Measurements from ENCODE around the gene CENPF.
"Not testable (repeated sequence)": the region's sequence is repeated elsewhere in the genome, so short reads cannot be mapped to it uniquely, and the experiment has no call there.

The CENPF gene

DNA sequence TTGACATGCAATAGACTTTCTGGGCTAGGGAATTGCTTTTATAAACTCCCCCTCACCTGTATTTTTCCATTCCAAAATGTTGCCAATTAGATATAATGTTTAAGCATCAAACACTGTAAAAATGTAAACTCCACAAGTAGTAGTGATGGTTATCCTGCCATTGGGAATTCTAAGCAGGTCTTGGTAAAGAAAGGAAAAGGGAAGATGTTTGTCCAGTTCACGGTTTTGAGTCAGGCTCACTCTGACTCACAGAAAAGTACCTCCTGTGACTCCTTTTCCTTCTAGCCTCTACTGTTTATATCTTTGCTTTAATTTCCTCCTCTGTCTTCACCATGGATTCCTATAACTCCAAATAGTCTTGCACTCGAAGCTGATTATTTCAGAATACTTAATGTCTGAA, 32.6 kb upstream of the CENPF start:
- no peak for DNase-seq (ENCODE audit: insufficient read length)
- no peak for FAIRE-seq
- TF ChIP-seq POLR2AphosphoS5 (IDR thresholded peaks at IDR 0.05; ENCODE audit: low read depth, low read length): no peak
- no peak for TF ChIP-seq TAF1 (IDR thresholded peaks at IDR 0.05; ENCODE audit: borderline replicate concordance, low read depth, low read length)

DNA sequence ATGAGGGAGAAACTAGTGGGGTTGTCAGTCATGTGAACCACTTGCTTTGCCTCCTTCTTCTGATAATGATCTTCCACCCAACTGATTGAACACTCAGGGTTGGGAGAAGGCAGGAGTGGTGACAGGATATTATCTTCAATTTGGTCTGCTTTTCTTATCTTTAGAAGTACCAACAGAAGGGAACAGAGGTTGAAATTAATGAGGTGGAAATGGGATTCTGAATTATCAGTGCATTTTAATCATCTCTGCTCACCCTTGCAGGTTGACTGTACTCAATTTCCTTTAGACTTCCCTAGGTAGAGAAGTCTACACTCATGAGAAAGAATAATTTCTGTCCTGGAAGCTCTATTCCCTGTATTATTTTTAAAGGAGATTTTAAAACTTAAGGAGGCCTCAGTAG, 31.7 kb upstream of the CENPF start:
- FAIRE-seq: no peak

DNA sequence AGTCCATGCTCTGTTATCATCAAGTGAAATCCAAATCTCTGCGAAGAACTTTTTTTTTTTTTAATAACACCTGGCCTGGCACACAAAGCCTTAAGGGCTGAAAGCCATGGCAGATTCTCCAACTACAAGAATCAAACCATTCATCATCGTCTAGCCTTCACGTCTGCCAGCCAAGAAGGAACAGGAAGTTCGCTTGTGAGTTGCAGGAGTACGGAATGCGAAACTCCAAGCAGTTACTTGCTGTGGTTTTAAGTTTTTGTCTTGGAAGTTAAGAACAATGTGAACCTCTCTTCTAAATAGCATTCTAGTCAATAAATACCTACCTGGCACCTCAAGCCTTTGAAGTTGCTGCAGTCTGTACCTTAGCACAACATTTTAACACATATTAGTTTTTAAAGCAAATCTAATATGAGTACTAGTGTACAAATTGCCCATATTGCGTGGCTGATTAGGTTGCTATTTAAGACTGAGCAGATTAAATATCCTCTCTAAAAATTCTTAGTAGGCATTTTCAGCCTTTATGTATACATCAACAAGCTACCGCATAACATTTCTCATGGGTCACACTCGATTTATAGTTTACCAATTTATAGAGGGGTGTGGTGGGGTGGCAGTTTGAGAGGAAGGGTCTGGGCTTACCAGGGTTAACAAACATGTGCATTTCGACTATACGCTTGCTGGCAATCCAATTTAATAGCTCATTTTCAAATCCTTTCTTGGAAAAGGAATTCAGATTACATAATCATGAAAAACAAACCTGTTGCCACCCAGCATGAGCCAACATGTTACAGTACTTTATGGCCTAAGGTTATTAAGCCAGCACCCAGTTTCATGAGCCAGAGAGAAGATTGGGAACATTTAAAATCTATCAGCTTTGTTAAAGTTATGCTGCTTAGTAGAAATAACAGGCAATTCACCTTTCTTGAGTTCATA, 29.3 kb upstream of the CENPF start:
- TF ChIP-seq TAF1 (IDR thresholded peaks at IDR 0.05; ENCODE audit: borderline replicate concordance, low read depth, low read length) (no peak), POLR2A (IDR thresholded peaks at IDR 0.05; ENCODE audit: low read depth, low read length) (no peak)
- DNase-seq (ENCODE audit: insufficient read length) (no peak), FAIRE-seq (no peak)

More for the DNA sequence above, 31.7 kb upstream of the CENPF start:
- TF ChIP-seq POLR2A (IDR thresholded peaks at IDR 0.05; ENCODE audit: low read depth, low read length): no peak
- no peak for TF ChIP-seq POLR2AphosphoS5 (IDR thresholded peaks at IDR 0.05; ENCODE audit: low read depth, low read length)
- DNase-seq (ENCODE audit: insufficient read length): no peak

DNA sequence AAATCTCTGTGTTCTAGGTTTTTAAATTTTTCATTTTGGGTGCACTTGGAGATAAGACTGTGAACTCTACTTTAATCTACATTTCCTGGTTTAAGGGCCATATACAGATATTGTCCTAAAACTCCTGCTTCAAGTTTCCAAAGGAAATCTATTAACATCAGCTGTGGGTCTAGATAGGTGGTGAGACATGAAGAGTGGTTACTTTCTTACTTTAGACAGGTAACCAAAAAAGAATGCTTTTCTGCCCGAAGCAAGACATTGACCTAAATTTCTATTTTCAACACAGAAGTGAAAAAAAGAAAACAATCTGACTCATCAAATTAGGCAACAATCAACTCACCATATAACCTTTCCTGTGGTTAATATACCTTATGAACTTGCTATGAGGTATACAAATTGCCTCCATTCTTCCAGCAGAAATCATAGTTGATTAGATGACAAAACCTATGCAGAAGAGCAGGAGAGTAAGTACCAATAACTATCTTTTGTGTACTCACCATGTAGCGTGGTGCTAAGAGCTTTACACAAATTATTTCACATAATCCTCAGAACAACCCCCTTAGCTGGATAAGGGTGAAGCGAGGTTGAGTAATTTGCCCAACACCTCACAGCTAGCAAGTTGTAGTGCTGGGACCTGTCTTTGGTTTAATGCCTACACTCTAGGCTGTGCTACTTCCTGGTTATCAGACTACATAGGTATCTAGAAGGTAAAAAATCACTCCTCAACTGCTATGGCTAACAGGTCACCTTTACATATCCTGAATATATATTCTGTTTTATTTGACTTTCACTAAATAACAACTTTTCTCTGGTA, 28.2 kb upstream of the CENPF start:
- TF ChIP-seq POLR2A (IDR thresholded peaks at IDR 0.05; ENCODE audit: low read depth, low read length): no peak
- DNase-seq (ENCODE audit: insufficient read length) (no peak), FAIRE-seq (no peak)

DNA sequence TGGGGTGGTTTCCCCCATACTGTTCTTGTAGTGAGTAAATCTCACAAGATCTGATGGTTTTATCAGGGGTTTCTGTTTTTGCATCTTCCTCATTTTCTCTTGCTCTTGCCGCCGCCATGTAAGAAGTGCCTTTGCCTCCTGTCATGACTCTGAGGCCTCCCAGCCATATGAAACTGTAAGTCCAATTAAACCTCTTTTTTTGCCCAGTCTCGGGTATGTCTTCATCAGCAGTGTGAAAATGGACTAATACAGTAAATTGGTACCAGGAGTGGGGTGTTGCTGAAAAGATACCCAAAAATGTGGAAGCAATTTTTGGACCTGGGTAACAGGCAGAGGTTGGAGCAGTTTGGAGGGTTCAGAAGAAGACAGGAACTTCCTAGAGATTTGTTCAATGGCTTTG, 26.9 kb upstream of the CENPF start:
- DNase-seq (ENCODE audit: insufficient read length); FAIRE-seq: not testable (repeated sequence)

DNA sequence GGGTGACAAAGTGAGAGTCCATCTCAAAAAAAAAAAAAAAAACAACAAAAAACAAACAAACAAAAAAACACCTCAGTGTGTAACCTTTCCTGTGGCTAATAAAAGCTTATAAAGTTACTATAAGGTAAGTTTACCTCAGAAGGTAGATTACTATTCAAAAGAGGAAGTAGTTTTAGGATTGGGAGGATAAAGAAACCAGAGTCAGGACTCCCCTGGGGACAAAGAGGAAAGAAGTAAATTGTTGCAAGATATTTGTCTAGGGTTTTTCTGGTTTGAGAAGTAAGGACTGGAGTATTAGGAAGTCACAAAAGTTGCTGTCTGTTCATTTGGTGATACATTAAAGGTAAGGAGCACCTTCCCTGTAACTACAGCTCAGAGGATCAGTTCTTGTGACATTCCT, 23.8 kb upstream of the CENPF start:
- DNase-seq (ENCODE audit: insufficient read length) (no peak), FAIRE-seq (no peak)
- TF ChIP-seq POLR2AphosphoS5 (IDR thresholded peaks at IDR 0.05; ENCODE audit: low read depth, low read length) (no peak), TAF1 (IDR thresholded peaks at IDR 0.05; ENCODE audit: borderline replicate concordance, low read depth, low read length) (no peak), POLR2A (IDR thresholded peaks at IDR 0.05; ENCODE audit: low read depth, low read length) (no peak)

DNA sequence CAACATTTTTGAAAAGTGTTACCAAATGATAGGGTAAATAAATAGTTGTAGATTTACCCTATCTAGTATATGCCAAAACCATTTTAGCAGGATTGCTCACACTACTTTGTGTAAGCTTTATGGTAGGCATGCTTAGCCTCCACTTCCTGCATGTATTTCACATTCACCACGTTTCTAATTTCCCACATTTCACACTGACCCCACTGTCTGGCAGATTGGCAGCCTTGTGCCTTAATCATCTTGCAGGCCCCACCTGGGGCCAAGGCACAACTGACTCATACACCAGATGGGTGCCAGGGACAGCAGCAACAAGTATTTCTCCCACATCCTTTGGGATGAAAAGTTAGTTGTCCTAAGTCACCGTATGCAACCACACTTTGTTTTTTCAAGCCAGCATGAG, 21.2 kb upstream of the CENPF start:
- FAIRE-seq: no peak
- DNase-seq (ENCODE audit: insufficient read length): no peak
- TF ChIP-seq POLR2AphosphoS5 (IDR thresholded peaks at IDR 0.05; ENCODE audit: low read depth, low read length): no peak
- TF ChIP-seq POLR2A (IDR thresholded peaks at IDR 0.05; ENCODE audit: low read depth, low read length): no peak
- TF ChIP-seq TAF1 (IDR thresholded peaks at IDR 0.05; ENCODE audit: borderline replicate concordance, low read depth, low read length): no peak

DNA sequence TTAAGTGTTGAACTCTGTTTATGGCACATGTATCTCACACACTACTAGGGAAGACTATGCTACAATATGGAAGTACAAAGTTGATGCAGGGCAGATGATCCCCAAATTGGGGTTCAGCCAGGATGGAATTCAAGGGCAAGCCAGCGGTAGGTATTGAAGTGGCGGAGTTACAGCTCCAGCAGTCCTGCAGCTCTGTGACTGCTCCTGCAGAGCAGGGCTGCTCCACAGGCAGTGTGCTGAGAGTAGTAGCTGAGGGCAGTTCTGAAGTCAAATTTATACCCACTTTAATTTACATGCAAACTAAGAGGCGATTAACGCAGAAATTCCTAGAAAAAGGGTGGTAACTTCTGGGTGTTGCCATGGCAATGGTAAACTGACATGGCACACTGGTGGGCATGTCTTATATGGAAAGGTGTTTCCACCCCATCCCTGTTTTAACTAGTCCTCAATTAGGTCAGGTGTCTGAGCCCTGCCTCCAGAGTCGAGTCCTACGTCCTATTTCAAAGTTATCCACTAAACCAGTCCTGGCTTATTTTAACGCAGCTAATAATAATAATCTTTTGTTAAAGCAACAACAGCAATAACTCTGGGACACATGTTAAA, 20.6 kb upstream of the CENPF start:
- DNase-seq (ENCODE audit: insufficient read length) (no peak), FAIRE-seq (no peak)
- TF ChIP-seq TAF1 (IDR thresholded peaks at IDR 0.05; ENCODE audit: borderline replicate concordance, low read depth, low read length): no peak
- TF ChIP-seq POLR2A (IDR thresholded peaks at IDR 0.05; ENCODE audit: low read depth, low read length): no peak
- no peak for TF ChIP-seq POLR2AphosphoS5 (IDR thresholded peaks at IDR 0.05; ENCODE audit: low read depth, low read length)

DNA sequence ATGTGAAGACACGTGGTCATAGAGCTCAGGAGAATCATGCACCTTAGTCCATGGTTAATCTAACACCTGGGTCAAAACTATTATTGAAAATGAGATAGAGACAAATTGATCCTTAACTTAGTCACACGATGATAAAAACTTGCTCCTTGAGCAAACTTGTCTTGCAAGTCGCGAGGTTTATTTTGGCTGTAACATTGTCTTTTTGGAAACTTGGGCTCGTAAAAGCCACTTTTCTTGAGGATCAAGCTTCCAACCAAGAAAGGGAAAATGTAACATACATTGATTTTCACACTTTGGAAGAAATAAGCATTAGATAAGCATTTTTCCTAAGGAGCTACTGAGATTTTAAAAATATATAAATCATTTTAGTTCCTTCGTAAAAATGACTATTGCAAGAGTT, 19.9 kb upstream of the CENPF start:
- TF ChIP-seq TAF1 (IDR thresholded peaks at IDR 0.05; ENCODE audit: borderline replicate concordance, low read depth, low read length): no peak
- no peak for TF ChIP-seq POLR2AphosphoS5 (IDR thresholded peaks at IDR 0.05; ENCODE audit: low read depth, low read length)
- no peak for TF ChIP-seq POLR2A (IDR thresholded peaks at IDR 0.05; ENCODE audit: low read depth, low read length)
- FAIRE-seq (no peak), DNase-seq (ENCODE audit: insufficient read length) (no peak)

DNA sequence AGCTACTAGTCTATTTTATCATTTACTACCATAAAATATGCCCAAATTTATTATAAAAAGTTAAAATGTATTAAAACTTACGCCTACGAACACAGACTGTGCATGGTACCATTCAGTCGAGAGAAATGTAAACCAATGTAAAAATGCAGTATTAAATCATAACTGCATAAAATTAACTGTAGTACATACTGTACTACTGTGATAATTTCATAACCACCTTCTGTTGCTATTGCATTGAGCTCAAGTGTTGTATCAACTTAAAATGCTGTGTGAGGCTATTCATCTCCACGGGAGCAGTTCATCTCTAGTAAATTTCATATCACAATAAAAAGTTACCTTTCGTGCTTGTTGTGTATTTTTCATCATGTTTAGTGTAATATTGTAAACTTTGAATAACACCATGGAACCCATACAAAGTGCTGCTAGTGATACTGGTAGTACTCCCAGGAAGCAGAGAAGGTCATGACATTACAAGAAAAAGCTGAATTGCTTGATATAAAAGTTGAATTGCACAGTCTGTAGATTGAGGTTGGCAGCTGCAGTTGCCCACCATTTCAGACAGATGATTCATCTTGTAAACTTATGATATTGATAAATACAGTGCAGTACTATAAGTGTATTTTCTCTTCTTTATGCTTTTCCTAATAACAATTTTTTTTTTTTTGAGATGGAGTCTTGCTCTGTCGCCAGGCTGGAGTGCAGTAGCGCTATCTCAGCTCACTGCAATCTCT, 19.0 kb upstream of the CENPF start:
- DNase-seq (ENCODE audit: insufficient read length) (no peak), FAIRE-seq (no peak)
- TF ChIP-seq POLR2A (IDR thresholded peaks at IDR 0.05; ENCODE audit: low read depth, low read length): no peak
- TF ChIP-seq POLR2AphosphoS5 (IDR thresholded peaks at IDR 0.05; ENCODE audit: low read depth, low read length): no peak
- TF ChIP-seq TAF1 (IDR thresholded peaks at IDR 0.05; ENCODE audit: borderline replicate concordance, low read depth, low read length): no peak
